HEK293T (cell line): ENCODE measurements around the gene ADAMTSL2.

ENCODE experiments used
- BHLHE40 ChIP-seq: fragments of 450-650 bp; IDR thresholded peaks from 2 replicates; pipeline ENCODE4 v1.6.1; 2016; ENCODE audit warnings: mild to moderate bottlenecking, moderate library complexity, borderline replicate concordance
- CTBP1 ChIP-seq: fragments of 450-650 bp; IDR thresholded peaks from 2 replicates; pipeline ENCODE4 v1.6.1; 2016; ENCODE audit warnings: borderline replicate concordance
- ELF4 ChIP-seq: fragments of 450-650 bp; IDR thresholded peaks from 2 replicates; pipeline ENCODE4 v1.6.1; 2017; ENCODE audit warnings: antibody characterized with exemption
- FOXA1 ChIP-seq: fragments of 450-650 bp; IDR thresholded peaks from 2 replicates; pipeline ENCODE4 v1.6.1; 2016; ENCODE audit warnings: mild to moderate bottlenecking
- FOXK2 ChIP-seq: fragments of 450-650 bp; IDR thresholded peaks from 2 replicates; pipeline ENCODE4 v1.6.1; 2016; ENCODE audit warnings: mild to moderate bottlenecking
- FOXM1 ChIP-seq: fragments of 450-650 bp; IDR thresholded peaks from 2 replicates; pipeline ENCODE4 v1.6.1; 2017; ENCODE audit warnings: mild to moderate bottlenecking, borderline replicate concordance
- LEF1 ChIP-seq: fragments of 450-650 bp; IDR thresholded peaks from 2 replicates; pipeline ENCODE4 v1.6.1; 2017; ENCODE audit warnings: mild to moderate bottlenecking, borderline replicate concordance
- NFRKB ChIP-seq: fragments of 450-650 bp; IDR thresholded peaks from 2 replicates; pipeline ENCODE4 v1.6.1; 2016; ENCODE audit warnings: mild to moderate bottlenecking, moderate library complexity
- SP1 ChIP-seq: fragments of 450-650 bp; IDR thresholded peaks from 2 replicates; pipeline ENCODE4 v1.6.1; 2017
- SUZ12 ChIP-seq: fragments of 450-650 bp; IDR thresholded peaks from 2 replicates; pipeline ENCODE4 v1.6.1; 2016; ENCODE audit warnings: mild to moderate bottlenecking
- ZNF384 ChIP-seq: fragments of 450-650 bp; IDR thresholded peaks from 2 replicates; pipeline ENCODE4 v1.6.1; 2016

- TF ChIP-seq FOXK2 (no peak), BHLHE40 (no peak), FOXA1 (no peak), SUZ12 (no peak), SP1 (no peak), ZNF384 (no peak), ELF4 (no peak), NFRKB (no peak), CTBP1 (no peak), FOXM1 (no peak), LEF1 (no peak)
Observed at GRCh38 chr9:133577737-133578112, 43.2 kb downstream of the ADAMTSL2 start.
